GM18519 (cell line): ENCODE data around the gene MYO6.

Source experiments
- ATAC-seq: cut with Tn5 transposase; IDR thresholded peaks from one replicate; pipeline ENCODE4 v1.9.1; 2021; ENCODE audit warnings: mild to moderate bottlenecking, moderate library complexity; ENCODE audit not compliant: unreplicated experiment, low FRiP score

MYO6 gene

GRCh38 chr6:75761489-75761888, 12.4 kb downstream of the MYO6 start:
- ATAC-seq = no peak

- ATAC-seq = no peak
Measured at GRCh38 chr6:75762063-75762462, 13.0 kb downstream of the MYO6 start.

- ATAC-seq = no peak
Measured at GRCh38 chr6:75766387-75766786, 17.3 kb downstream of the MYO6 start.

GRCh38 chr6:75770844-75771243, 21.8 kb downstream of the MYO6 start:
- ATAC-seq = no peak

- no peak for ATAC-seq
Measured at GRCh38 chr6:75775219-75775618, 26.2 kb downstream of the MYO6 start.

GRCh38 chr6:75776461-75776860, 27.4 kb downstream of the MYO6 start:
- no peak for ATAC-seq

- no peak for ATAC-seq
Measured at GRCh38 chr6:75778757-75779156, 29.7 kb downstream of the MYO6 start.

GRCh38 chr6:75786152-75786551, 37.1 kb downstream of the MYO6 start:
- no peak for ATAC-seq

- ATAC-seq = no peak
Measured at GRCh38 chr6:75788894-75789293, 39.9 kb downstream of the MYO6 start.

- no peak for ATAC-seq
Measured at GRCh38 chr6:75791881-75792280, 42.8 kb downstream of the MYO6 start.

- ATAC-seq = no peak
Measured at GRCh38 chr6:75794351-75794846, 45.4 kb downstream of the MYO6 start.

GRCh38 chr6:75794954-75795739, 46.1 kb downstream of the MYO6 start:
- no peak for ATAC-seq

GRCh38 chr6:75796723-75797122, 47.7 kb downstream of the MYO6 start:
- no peak for ATAC-seq

GRCh38 chr6:75800133-75800532, 51.1 kb downstream of the MYO6 start:
- no peak for ATAC-seq

GRCh38 chr6:75800708-75801505, 51.9 kb downstream of the MYO6 start:
- no peak for ATAC-seq

- ATAC-seq = no peak
Measured at GRCh38 chr6:75802366-75802765, 53.3 kb downstream of the MYO6 start.

GRCh38 chr6:75808507-75808906, 59.5 kb downstream of the MYO6 start:
- ATAC-seq = no peak

GRCh38 chr6:75812560-75812959, 63.5 kb downstream of the MYO6 start:
- no peak for ATAC-seq

- no peak for ATAC-seq
Measured at GRCh38 chr6:75813476-75814250, 64.6 kb downstream of the MYO6 start.

GRCh38 chr6:75815756-75816155, 66.7 kb downstream of the MYO6 start:
- ATAC-seq = no peak
